GM12875 (cell line): ENCODE results near the gene PTCD3.

Experiments used
- H3K4me3 ChIP-seq: one replicate; pipeline ENCODE4 v1.5.1; 2011; ENCODE audit warnings: low read depth, low read length, control low read depth
- CTCF ChIP-seq: IDR thresholded peaks from 2 replicates; pipeline ENCODE4 v1.5.1; 2011; ENCODE audit warnings: low read depth, mild to moderate bottlenecking, control low read depth, inconsistent platforms, low read length, moderate library complexity, borderline replicate concordance; ENCODE audit not compliant: insufficient read depth

Gene PTCD3

GRCh38 chr2:86135653-86136052 lies 29.6 kb downstream of the PTCD3 start:
- no peak for TF ChIP-seq CTCF
- no peak overlapping the region for H3K4me3 ChIP-seq

GRCh38 chr2:86136141-86136540 lies 30.1 kb downstream of the PTCD3 start:
- H3K4me3 ChIP-seq = no peak overlapping the region
- TF ChIP-seq CTCF = no peak

GRCh38 chr2:86138736-86139625 lies 32.9 kb downstream of the PTCD3 start:
- H3K4me3 ChIP-seq = no peak overlapping the region
- no peak for TF ChIP-seq CTCF

GRCh38 chr2:86139981-86140380 lies 33.9 kb downstream of the PTCD3 start:
- no peak overlapping the region for H3K4me3 ChIP-seq
- no peak for TF ChIP-seq CTCF

GRCh38 chr2:86140969-86141392 lies 34.9 kb downstream of the PTCD3 start:
- H3K4me3 ChIP-seq = no peak overlapping the region
- no peak for TF ChIP-seq CTCF

- no peak overlapping the region for H3K4me3 ChIP-seq
- no peak for TF ChIP-seq CTCF
These were observed 36.6 kb downstream of the PTCD3 start for GRCh38 chr2:86142436-86143257.
